Measurements from ENCODE around the gene SDF4.

SDF4 gene

GRCh38 chr1:1221887-1222574, 9.8 kb downstream of the SDF4 start:
- Histone ChIP-seq H3K9me3 (ENCODE audit: control insufficient read depth, low read length) (no peaks in the 10 kb centered on the region), H3K4me1 (ENCODE audit: control insufficient read depth, insufficient read depth, low read length) (peaks cover 22% of the 10 kb centered on the region), H3K27me3 (ENCODE audit: control insufficient read depth, insufficient read depth, low read length) (no peaks in the 10 kb centered on the region), H3K9ac (ENCODE audit: low read length) (no peak overlapping the region), H3K4me3 (ENCODE audit: low read length) (no peak overlapping the region), H3K36me3 (ENCODE audit: control insufficient read depth, insufficient read depth, low read length) (peaks cover 10% of the 10 kb centered on the region)

- H3K4me1 ChIP-seq (ENCODE audit: control insufficient read depth, insufficient read depth, low read length) = peaks cover 17% of the 10 kb centered on the region
- H3K36me3 ChIP-seq (ENCODE audit: control insufficient read depth, insufficient read depth, low read length) = peaks cover 5% of the 10 kb centered on the region
- no peaks in the 10 kb centered on the region for H3K27me3 ChIP-seq (ENCODE audit: control insufficient read depth, insufficient read depth, low read length)
- no peaks in the 10 kb centered on the region for H3K9me3 ChIP-seq (ENCODE audit: control insufficient read depth, low read length)
- H3K4me3 ChIP-seq (ENCODE audit: low read length) = no peak overlapping the region
- H3K9ac ChIP-seq (ENCODE audit: low read length) = no peak overlapping the region
Observed at GRCh38 chr1:1220197-1220596, 11.6 kb downstream of the SDF4 start.

- Histone ChIP-seq H3K4me3 (ENCODE audit: low read length) (no peak overlapping the region), H3K27me3 (ENCODE audit: control insufficient read depth, insufficient read depth, low read length) (no peaks in the 10 kb centered on the region), H3K36me3 (ENCODE audit: control insufficient read depth, insufficient read depth, low read length) (peaks cover 5% of the 10 kb centered on the region), H3K9ac (ENCODE audit: low read length) (no peak overlapping the region), H3K9me3 (ENCODE audit: control insufficient read depth, low read length) (no peaks in the 10 kb centered on the region), H3K4me1 (ENCODE audit: control insufficient read depth, insufficient read depth, low read length) (peaks cover 19% of the 10 kb centered on the region)
Observed at GRCh38 chr1:1219341-1219740, 12.5 kb downstream of the SDF4 start.

GRCh38 chr1:1218524-1219200, 13.1 kb downstream of the SDF4 start:
- Histone ChIP-seq H3K9ac (ENCODE audit: low read length) (no peak overlapping the region), H3K27me3 (ENCODE audit: control insufficient read depth, insufficient read depth, low read length) (no peaks in the 10 kb centered on the region), H3K36me3 (ENCODE audit: control insufficient read depth, insufficient read depth, low read length) (peaks cover 5% of the 10 kb centered on the region), H3K9me3 (ENCODE audit: control insufficient read depth, low read length) (no peaks in the 10 kb centered on the region), H3K4me1 (ENCODE audit: control insufficient read depth, insufficient read depth, low read length) (peaks cover 20% of the 10 kb centered on the region), H3K4me3 (ENCODE audit: low read length) (no peak overlapping the region)

DNA sequence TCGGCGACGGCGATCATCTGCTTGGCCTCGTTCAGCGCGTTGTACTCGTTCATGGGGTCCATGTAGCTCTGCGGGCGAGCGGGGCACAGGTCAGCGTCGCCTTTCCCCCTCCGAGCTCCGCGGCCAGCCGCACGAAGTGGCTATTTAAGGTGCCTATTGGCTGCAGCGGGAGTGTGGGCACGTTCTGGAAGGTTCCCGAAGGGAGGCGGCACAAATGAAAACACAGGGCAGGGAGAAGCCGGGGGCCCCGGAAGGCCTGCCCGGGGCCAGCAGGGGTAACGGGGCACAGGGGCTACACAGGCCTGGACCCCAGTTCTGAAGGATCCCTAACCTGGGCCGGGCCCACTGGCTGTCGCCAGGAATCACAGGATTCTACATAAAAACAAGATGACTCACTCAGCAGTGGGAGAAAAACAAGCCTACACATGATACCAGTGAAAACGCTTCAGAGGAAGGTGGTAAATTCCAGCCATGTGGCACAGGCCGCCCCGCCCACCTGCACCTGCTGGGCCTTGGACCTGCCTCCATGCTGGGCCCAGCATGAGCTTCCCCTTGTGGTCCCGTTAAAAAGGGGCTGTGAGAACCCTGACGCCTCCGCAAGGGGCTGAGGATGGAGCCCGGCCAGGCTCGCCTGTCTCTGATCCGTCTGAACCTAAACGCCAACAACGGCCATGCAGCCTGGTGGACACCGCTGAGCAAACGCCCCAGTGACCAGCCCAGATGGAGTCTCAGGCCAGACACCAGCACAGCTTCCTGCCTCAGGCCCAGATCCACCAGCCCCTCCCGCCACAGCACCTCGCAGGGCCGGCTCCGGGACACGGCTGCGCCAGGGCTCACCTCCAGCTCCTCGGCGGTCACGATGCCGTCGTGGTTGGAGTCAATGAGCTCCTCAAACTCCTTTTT, 13.9 kb downstream of the SDF4 start:
- Histone ChIP-seq H3K36me3 (ENCODE audit: control insufficient read depth, insufficient read depth, low read length) (peaks cover 2% of the 10 kb centered on the region), H3K9ac (ENCODE audit: low read length) (no peak overlapping the region), H3K4me1 (ENCODE audit: control insufficient read depth, insufficient read depth, low read length) (peaks cover 20% of the 10 kb centered on the region), H3K27me3 (ENCODE audit: control insufficient read depth, insufficient read depth, low read length) (no peaks in the 10 kb centered on the region), H3K9me3 (ENCODE audit: control insufficient read depth, low read length) (no peaks in the 10 kb centered on the region), H3K4me3 (ENCODE audit: low read length) (no peak overlapping the region)

- Histone ChIP-seq H3K4me3 (ENCODE audit: low read length) (no peak overlapping the region), H3K4me1 (ENCODE audit: control insufficient read depth, insufficient read depth, low read length) (peaks cover 14% of the 10 kb centered on the region), H3K36me3 (ENCODE audit: control insufficient read depth, insufficient read depth, low read length) (no peaks in the 10 kb centered on the region), H3K9ac (ENCODE audit: low read length) (no peak overlapping the region), H3K27me3 (ENCODE audit: control insufficient read depth, insufficient read depth, low read length) (no peaks in the 10 kb centered on the region), H3K9me3 (ENCODE audit: control insufficient read depth, low read length) (no peaks in the 10 kb centered on the region)
Observed at GRCh38 chr1:1216770-1217620, 14.8 kb downstream of the SDF4 start.

GRCh38 chr1:1215881-1216605, 15.8 kb downstream of the SDF4 start:
- H3K9me3 ChIP-seq (ENCODE audit: control insufficient read depth, low read length) = no peaks in the 10 kb centered on the region
- H3K27me3 ChIP-seq (ENCODE audit: control insufficient read depth, insufficient read depth, low read length) = no peaks in the 10 kb centered on the region
- H3K9ac ChIP-seq (ENCODE audit: low read length) = no peak overlapping the region
- peaks cover 10% of the 10 kb centered on the region for H3K4me1 ChIP-seq (ENCODE audit: control insufficient read depth, insufficient read depth, low read length)
- H3K36me3 ChIP-seq (ENCODE audit: control insufficient read depth, insufficient read depth, low read length) = no peaks in the 10 kb centered on the region
- H3K4me3 ChIP-seq (ENCODE audit: low read length) = no peak overlapping the region

- Histone ChIP-seq H3K9ac (ENCODE audit: low read length) (no peak overlapping the region), H3K36me3 (ENCODE audit: control insufficient read depth, insufficient read depth, low read length) (no peaks in the 10 kb centered on the region)
Observed at GRCh38 chr1:1215080-1215676, 16.6 kb downstream of the SDF4 start.

DNA sequence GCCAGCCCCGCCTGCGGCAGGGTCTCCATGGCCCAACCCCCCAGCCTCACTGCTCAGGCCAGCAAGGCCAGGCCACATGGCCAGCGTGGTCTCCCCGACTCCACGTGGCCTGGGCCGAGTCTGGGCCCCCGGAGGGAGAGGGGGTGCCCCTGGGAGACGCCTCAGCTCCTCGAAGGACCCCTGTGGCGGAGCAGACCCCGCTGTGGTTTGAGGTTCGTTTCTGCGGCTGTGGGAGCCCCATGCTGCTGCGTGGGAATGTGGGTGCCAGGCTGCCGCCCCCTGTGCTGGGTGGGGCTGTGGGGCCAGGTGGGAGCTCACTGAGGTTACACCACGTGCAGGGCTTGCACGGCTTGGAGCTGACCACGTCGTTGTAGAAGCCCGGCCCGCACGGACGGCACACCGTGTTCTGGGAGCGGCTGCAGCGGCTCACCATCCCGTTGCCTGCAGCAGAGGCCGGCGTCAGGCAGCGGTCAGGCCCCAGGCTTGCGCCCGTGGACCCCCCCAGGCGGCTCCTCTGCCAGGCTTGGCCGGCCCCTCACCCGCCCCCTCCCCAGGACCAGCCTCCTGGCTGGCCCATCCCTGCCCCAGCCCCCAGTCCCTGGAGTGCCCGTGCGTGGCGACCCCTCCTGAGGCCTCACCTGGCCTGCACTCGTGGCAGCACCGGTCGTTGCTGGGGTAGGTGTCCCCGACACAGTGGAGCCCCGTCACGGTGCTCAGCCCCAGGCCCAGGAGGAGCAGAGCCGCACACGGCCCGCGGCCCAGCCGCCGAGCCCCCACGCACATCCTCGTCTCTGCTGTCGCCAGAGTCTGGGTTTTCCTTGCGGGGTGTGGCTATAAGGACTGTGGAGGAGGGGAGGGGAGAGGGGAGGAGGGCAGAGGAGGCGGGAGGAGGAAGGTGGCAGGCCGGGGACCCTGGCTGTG, 18.2 kb downstream of the SDF4 start, which contains the start of gene TNFRSF4:
TNFRSF4 (minus strand) TSS at position 809 of the 921 bp plus-strand sequence; CDS start at position 783, 26 bp downstream.
- Histone ChIP-seq H3K9me3 (ENCODE audit: control insufficient read depth, low read length) (no peaks in the 10 kb centered on the region), H3K36me3 (ENCODE audit: control insufficient read depth, insufficient read depth, low read length) (no peaks in the 10 kb centered on the region), H3K4me3 (ENCODE audit: low read length) (no peak within 1 kb of the TSS), H3K4me1 (ENCODE audit: control insufficient read depth, insufficient read depth, low read length) (peaks cover 10% of the 10 kb centered on the region), H3K27me3 (ENCODE audit: control insufficient read depth, insufficient read depth, low read length) (no peaks in the 10 kb centered on the region), H3K9ac (ENCODE audit: low read length) (no peak within 1 kb of the TSS)

More at GRCh38 chr1:1215080-1215676, 16.6 kb downstream of the SDF4 start:
- peaks cover 10% of the 10 kb centered on the region for H3K4me1 ChIP-seq (ENCODE audit: control insufficient read depth, insufficient read depth, low read length)
- no peaks in the 10 kb centered on the region for H3K27me3 ChIP-seq (ENCODE audit: control insufficient read depth, insufficient read depth, low read length)
- no peak overlapping the region for H3K4me3 ChIP-seq (ENCODE audit: low read length)
- no peaks in the 10 kb centered on the region for H3K9me3 ChIP-seq (ENCODE audit: control insufficient read depth, low read length)

DNA sequence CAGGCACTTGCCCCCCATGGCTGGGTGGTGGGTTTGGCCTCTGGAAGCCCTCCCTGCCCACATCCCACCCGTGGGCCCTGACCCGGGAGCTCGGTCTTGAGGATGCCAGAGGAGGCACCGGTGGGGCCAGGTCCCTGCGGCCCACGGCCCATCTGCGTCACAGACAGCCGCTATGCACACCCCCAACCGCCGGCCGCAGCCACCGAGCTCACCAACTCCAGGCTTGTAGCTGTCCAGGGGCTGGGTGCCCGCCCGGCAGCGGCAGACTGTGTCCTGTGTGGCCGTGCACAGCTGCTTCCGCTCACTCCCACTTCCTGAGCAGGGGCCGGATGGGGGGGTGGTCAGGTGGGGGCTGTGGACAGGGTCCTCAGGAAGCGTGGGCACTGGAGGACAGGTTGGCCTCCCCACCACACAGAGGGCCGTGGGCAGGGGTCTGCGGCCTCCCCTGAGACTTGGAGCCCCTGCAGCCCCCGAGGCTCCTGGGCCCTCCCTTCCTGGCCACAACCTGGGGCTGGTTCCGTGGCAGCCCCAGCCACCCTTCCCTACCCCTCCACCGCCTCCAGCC, 18.9 kb downstream of the SDF4 start:
- Histone ChIP-seq H3K4me1 (ENCODE audit: control insufficient read depth, insufficient read depth, low read length) (peaks cover 14% of the 10 kb centered on the region), H3K4me3 (ENCODE audit: low read length) (no peak overlapping the region), H3K9ac (ENCODE audit: low read length) (no peak overlapping the region), H3K9me3 (ENCODE audit: control insufficient read depth, low read length) (no peaks in the 10 kb centered on the region), H3K27me3 (ENCODE audit: control insufficient read depth, insufficient read depth, low read length) (no peaks in the 10 kb centered on the region), H3K36me3 (ENCODE audit: control insufficient read depth, insufficient read depth, low read length) (no peaks in the 10 kb centered on the region)
